ENCODE results near the gene OR51E2. TPM values are rescaled to one million over a fixed set of nuclear protein-coding genes. Genes with fewer than 3 reads are reported as not detected.

The OR51E2 gene
- total RNA-seq, 1 donor, result 0.43 TPM

GRCh38 chr11:4636962-4637661, 60.5 kb downstream of the OR51E2 start, which contains the start of gene OR51D1:
TSS of gene OR51D1 (plus strand) at chr11:4637477. CDS start at chr11:4639791, 2,314 bp downstream.
- TF ChIP-seq CTCF (IDR thresholded peaks at IDR 0.05; ENCODE audit: insufficient read depth, low read depth, low read length), result peak; percentile 93
- DNase-seq (ENCODE audit: low read depth), result peak; percentile 67
- H3K4me3 ChIP-seq (ENCODE audit: low read depth, low read length), result peak within 1 kb of the TSS; percentile 21

- DNase-seq (ENCODE audit: low read depth), result no peak
- no peak overlapping the region for H3K4me3 ChIP-seq (ENCODE audit: low read depth, low read length)
- TF ChIP-seq CTCF (IDR thresholded peaks at IDR 0.05; ENCODE audit: insufficient read depth, low read depth, low read length), result no peak
Observed at GRCh38 chr11:4636136-4636535, 61.5 kb downstream of the OR51E2 start.

Other genes with a start within 250 kb of the OR51E2 start
- gene OR52K2, start 248.6 kb downstream of the OR51E2 start, total RNA-seq, result not detected in 2 replicates
- not detected in 2 replicates for gene OR52K1, start 215.2 kb downstream of the OR51E2 start, total RNA-seq
- gene OR52M1, start 152.7 kb downstream of the OR51E2 start, total RNA-seq, result not detected in 2 replicates
- not detected in 2 replicates for gene OR52I2, start 116.1 kb downstream of the OR51E2 start, total RNA-seq
- under 0.01 TPM in 1 of 2 replicates, not detected in the other for gene OR52I1, start 103.8 kb downstream of the OR51E2 start, total RNA-seq
- gene TRIM68, start 89.6 kb downstream of the OR51E2 start, total RNA-seq, result 9.3 and 12.1 TPM in 2 replicates
- not detected in 2 replicates for gene OR51D1, start 60.4 kb downstream of the OR51E2 start, total RNA-seq
- gene OR51E1, start 53.9 kb downstream of the OR51E2 start, total RNA-seq, result not detected in 2 replicates
- gene MMP26, start 6.9 kb upstream of the OR51E2 start, total RNA-seq, result not detected in 2 replicates
- not detected in 2 replicates for gene OR51F1, start 72.1 kb upstream of the OR51E2 start, total RNA-seq
- not detected in 2 replicates for gene OR52R1, start 106.5 kb upstream of the OR51E2 start, total RNA-seq
- gene OR51F2, start 123.5 kb upstream of the OR51E2 start, total RNA-seq, result not detected in 2 replicates
- gene OR51S1, start 151.4 kb upstream of the OR51E2 start, total RNA-seq, result not detected in 2 replicates
- not detected in 2 replicates for gene OR51T1, start 184.0 kb upstream of the OR51E2 start, total RNA-seq
- gene OR51A7, start 205.9 kb upstream of the OR51E2 start, total RNA-seq, result not detected in 2 replicates
- gene OR51G2, start 221.5 kb upstream of the OR51E2 start, total RNA-seq, result not detected in 2 replicates
- not detected in 2 replicates for gene OR51G1, start 226.5 kb upstream of the OR51E2 start, total RNA-seq
- not detected in 2 replicates for gene OR51A4, start 249.8 kb upstream of the OR51E2 start, total RNA-seq